Neural cell (in vitro differentiated cells): ENCODE results near the gene DTL.

Source experiments
- CTCF ChIP-seq: fragments of 450-650 bp; IDR thresholded peaks from 2 replicates; pipeline ENCODE4 v1.5.1; 2014; ENCODE audit warnings: antibody characterized with exemption, mild to moderate bottlenecking, moderate library complexity; ENCODE audit not compliant: poor library complexity, severe bottlenecking
- EP300 ChIP-seq: fragments of 450-650 bp; conservative IDR thresholded peaks from 2 replicates; pipeline ENCODE4 v1.6.1; 2014; ENCODE audit warnings: antibody characterized with exemption, mild to moderate bottlenecking, moderate library complexity; ENCODE audit not compliant: poor library complexity, severe bottlenecking
- EZH2 ChIP-seq: fragments of 200-600, 300-800 bp; shearing (Covaris generic), sonication (generic); IDR thresholded peaks from 2 replicates; pipeline ENCODE4 v1.6.1; 2014; ENCODE audit warnings: antibody characterized with exemption, low read length, borderline replicate concordance, mild to moderate bottlenecking; ENCODE audit not compliant: insufficient read depth, poor library complexity, severe bottlenecking
- MXI1 ChIP-seq: fragments of 450-650 bp; conservative IDR thresholded peaks from 2 replicates; pipeline ENCODE4 v1.6.1; 2014; ENCODE audit warnings: antibody characterized with exemption, mild to moderate bottlenecking; ENCODE audit not compliant: poor library complexity, severe bottlenecking
- POLR2AphosphoS5 ChIP-seq: IDR thresholded peaks from 2 replicates; pipeline ENCODE4 v1.6.1; 2012
- RAD21 ChIP-seq: fragments of 450-650 bp; conservative IDR thresholded peaks from 2 replicates; pipeline ENCODE4 v1.6.1; 2014; ENCODE audit warnings: antibody characterized with exemption, mild to moderate bottlenecking, moderate library complexity
- REST ChIP-seq: IDR thresholded peaks from 2 replicates; pipeline ENCODE4 v1.6.1; 2012; ENCODE audit warnings: borderline replicate concordance
- TAF1 ChIP-seq: IDR thresholded peaks from 2 replicates; pipeline ENCODE4 v1.6.1; 2012; ENCODE audit warnings: low read depth

- no peak for TF ChIP-seq CTCF
- no peak for TF ChIP-seq EZH2
- TF ChIP-seq POLR2AphosphoS5 = no peak
- TF ChIP-seq TAF1 = no peak
- no peak for TF ChIP-seq EP300
- TF ChIP-seq RAD21 = no peak
- no peak for TF ChIP-seq MXI1
- no peak for TF ChIP-seq REST
Measured at GRCh38 chr1:212020975-212021374, 14.6 kb upstream of the DTL start.
